Measurements from ENCODE around the gene ZNF226. TPM values are rescaled to one million over a fixed set of nuclear protein-coding genes. Genes with fewer than 3 reads are reported as not detected.
"Not testable (repeated sequence)": the region's sequence is repeated elsewhere in the genome, so short reads cannot be mapped to it uniquely, and the experiment has no call there.

Gene ZNF226
- total RNA-seq, 1 experiment from 2014 or later: 21.4 TPM

- ChIA-PET POLR2A (ENCODE audit: low non-redundant PET) (interaction anchor here (0.6 to 0.7 kb wide), 2 partner anchors 134 to 293 kb away, joined by 5 to 10 read pairs; no protein-coding TSS in a partner anchor), CTCF (interaction anchor here (0.7 to 0.8 kb wide), 4 partner anchors 23 to 594 kb away, joined by 3 to 10 read pairs (median 5); no protein-coding TSS in a partner anchor)
- no peaks in the 10 kb centered on the region for H3K27me3 ChIP-seq (replicated peaks; ENCODE audit: insufficient read depth, low read depth, low read length, poor library complexity)
- TF ChIP-seq, protein P1, sequence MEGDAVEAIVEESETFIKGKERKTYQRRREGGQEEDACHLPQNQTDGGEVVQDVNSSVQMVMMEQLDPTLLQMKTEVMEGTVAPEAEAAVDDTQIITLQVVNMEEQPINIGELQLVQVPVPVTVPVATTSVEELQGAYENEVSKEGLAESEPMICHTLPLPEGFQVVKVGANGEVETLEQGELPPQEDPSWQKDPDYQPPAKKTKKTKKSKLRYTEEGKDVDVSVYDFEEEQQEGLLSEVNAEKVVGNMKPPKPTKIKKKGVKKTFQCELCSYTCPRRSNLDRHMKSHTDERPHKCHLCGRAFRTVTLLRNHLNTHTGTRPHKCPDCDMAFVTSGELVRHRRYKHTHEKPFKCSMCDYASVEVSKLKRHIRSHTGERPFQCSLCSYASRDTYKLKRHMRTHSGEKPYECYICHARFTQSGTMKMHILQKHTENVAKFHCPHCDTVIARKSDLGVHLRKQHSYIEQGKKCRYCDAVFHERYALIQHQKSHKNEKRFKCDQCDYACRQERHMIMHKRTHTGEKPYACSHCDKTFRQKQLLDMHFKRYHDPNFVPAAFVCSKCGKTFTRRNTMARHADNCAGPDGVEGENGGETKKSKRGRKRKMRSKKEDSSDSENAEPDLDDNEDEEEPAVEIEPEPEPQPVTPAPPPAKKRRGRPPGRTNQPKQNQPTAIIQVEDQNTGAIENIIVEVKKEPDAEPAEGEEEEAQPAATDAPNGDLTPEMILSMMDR (conservative IDR thresholded peaks at IDR 0.05; ENCODE audit: low read depth, low read length): no peak
- no peak for TF ChIP-seq EZH2 (IDR thresholded peaks at IDR 0.05; ENCODE audit: borderline replicate concordance, low read depth, low read length, poor library complexity, severe bottlenecking)
- peak within 1 kb of the TSS; percentile 85 for H3K4me3 ChIP-seq (ENCODE audit: low read depth, low read length, poor library complexity, severe bottlenecking)
- H3K36me3 ChIP-seq (ENCODE audit: insufficient read depth, low read length, poor library complexity, severe bottlenecking): peaks cover 28% of the 10 kb centered on the region
- H3K27ac ChIP-seq (ENCODE audit: low read depth, low read length, poor library complexity, severe bottlenecking): peak within 1 kb of the TSS; percentile 80
- intact Hi-C loops (cut with micrococcal nuclease; ENCODE audit: unreplicated experiment): no loop called here
- no TSS peak for BruUV-seq (replicated peaks)
- no peaks in the 10 kb centered on the region for H3K4me1 ChIP-seq (ENCODE audit: insufficient read depth, low read length, poor library complexity, severe bottlenecking)
- H3K9me3 ChIP-seq (ENCODE audit: low read depth, low read length, poor library complexity, severe bottlenecking): peaks cover 11% of the 10 kb centered on the region
- peak; percentile 95 for DNase-seq (ENCODE audit: low spot score)
Measured at GRCh38 chr19:44212250-44212865, 47.5 kb downstream of the ZNF226 start, which contains the start of gene ZNF227. ZNF227 (plus strand) TSS chr19:44212532; CDS start chr19:44217793, 5,261 bp downstream.

DNA sequence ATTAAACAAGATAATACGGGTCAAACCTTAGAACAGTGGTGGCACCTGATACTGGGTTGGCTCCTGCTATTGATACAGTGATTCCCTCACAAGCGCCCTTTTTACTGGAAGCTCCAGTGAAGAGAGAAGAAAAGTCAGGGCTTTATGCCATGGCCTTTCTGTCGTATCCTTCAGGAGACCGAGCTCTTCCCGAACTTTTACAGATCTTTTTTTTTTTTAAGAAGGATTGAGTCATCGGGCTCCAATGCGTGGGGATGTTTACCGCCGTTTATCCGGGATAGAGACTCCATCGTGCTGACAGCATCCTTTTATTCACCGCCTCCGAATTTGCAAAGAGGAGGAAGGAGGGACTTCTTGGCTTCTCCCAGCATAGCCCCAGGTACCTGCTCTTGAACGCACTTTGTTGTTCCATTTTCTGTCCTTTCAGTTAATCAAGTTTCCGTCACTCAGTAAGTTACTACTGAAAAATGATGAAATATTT is 48.0 kb downstream of the ZNF226 start:
- BruUV-seq (replicated peaks): TSS peak; percentile 63
- TF ChIP-seq EZH2 (IDR thresholded peaks at IDR 0.05; ENCODE audit: borderline replicate concordance, low read depth, low read length, poor library complexity, severe bottlenecking): no peak
- TF ChIP-seq, protein P1 (conservative IDR thresholded peaks at IDR 0.05; ENCODE audit: low read depth, low read length): no peak
- DNase-seq (ENCODE audit: low spot score): peak; percentile 30
- intact Hi-C loops (cut with micrococcal nuclease; ENCODE audit: unreplicated experiment): no loop called here
- H3K4me1 ChIP-seq (ENCODE audit: insufficient read depth, low read length, poor library complexity, severe bottlenecking): no peaks in the 10 kb centered on the region
- peak overlapping the region; percentile 80 for H3K27ac ChIP-seq (ENCODE audit: low read depth, low read length, poor library complexity, severe bottlenecking)
- H3K9me3 ChIP-seq (ENCODE audit: low read depth, low read length, poor library complexity, severe bottlenecking): peaks cover 11% of the 10 kb centered on the region
- no peaks in the 10 kb centered on the region for H3K27me3 ChIP-seq (replicated peaks; ENCODE audit: insufficient read depth, low read depth, low read length, poor library complexity)
- ChIA-PET CTCF (interaction anchor here (0.7 to 0.8 kb wide), 3 partner anchors 300 to 593 kb away, joined by 3 to 6 read pairs (median 4); no protein-coding TSS in a partner anchor), POLR2A (ENCODE audit: low non-redundant PET) (interaction anchor here (0.6 kb wide), 1 partner anchor 133 kb away, joined by 5 read pairs; no protein-coding TSS in a partner anchor)
- H3K4me3 ChIP-seq (ENCODE audit: low read depth, low read length, poor library complexity, severe bottlenecking): peak overlapping the region; percentile 85
- H3K36me3 ChIP-seq (ENCODE audit: insufficient read depth, low read length, poor library complexity, severe bottlenecking): peaks cover 33% of the 10 kb centered on the region

GRCh38 chr19:44219926-44220325 is 55.0 kb downstream of the ZNF226 start:
- BruUV-seq (replicated peaks): not testable (repeated sequence)

GRCh38 chr19:44220761-44221160 is 55.9 kb downstream of the ZNF226 start:
- not testable (repeated sequence) for BruUV-seq (replicated peaks)

More at GRCh38 chr19:44219926-44220325, 55.0 kb downstream of the ZNF226 start:
- CTCF ChIA-PET; DNase-seq (ENCODE audit: low spot score); POLR2A ChIA-PET (ENCODE audit: low non-redundant PET); H3K4me1 ChIP-seq (ENCODE audit: insufficient read depth, low read length, poor library complexity, severe bottlenecking); H3K9me3 ChIP-seq (ENCODE audit: low read depth, low read length, poor library complexity, severe bottlenecking); intact Hi-C loops (cut with micrococcal nuclease; ENCODE audit: unreplicated experiment); H3K4me3 ChIP-seq (ENCODE audit: low read depth, low read length, poor library complexity, severe bottlenecking); H3K27me3 ChIP-seq (replicated peaks; ENCODE audit: insufficient read depth, low read depth, low read length, poor library complexity); H3K27ac ChIP-seq (ENCODE audit: low read depth, low read length, poor library complexity, severe bottlenecking): not testable (repeated sequence)
- peaks cover 29% of the 10 kb centered on the region for H3K36me3 ChIP-seq (ENCODE audit: insufficient read depth, low read length, poor library complexity, severe bottlenecking)

DNA sequence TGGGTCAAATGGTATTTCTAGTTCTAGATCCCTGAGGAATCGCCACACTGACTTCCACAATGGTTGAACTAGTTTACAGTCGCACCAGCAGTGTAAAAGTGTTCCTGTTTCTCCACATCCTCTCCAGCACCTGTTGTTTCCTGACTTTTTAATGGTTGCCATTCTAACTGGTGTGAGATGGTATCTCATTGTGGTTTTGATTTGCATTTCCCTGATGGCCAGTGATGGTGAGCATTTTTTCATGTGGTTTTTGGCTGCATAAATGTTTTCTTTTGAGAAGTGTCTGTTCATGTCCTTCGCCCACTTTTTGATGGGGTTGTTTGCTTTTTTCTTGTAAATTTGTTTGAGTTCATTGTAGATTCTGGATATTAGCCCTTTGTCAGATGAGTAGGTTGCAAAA is 56.4 kb downstream of the ZNF226 start:
- H3K4me1 ChIP-seq (ENCODE audit: insufficient read depth, low read length, poor library complexity, severe bottlenecking); H3K27me3 ChIP-seq (replicated peaks; ENCODE audit: insufficient read depth, low read depth, low read length, poor library complexity); H3K9me3 ChIP-seq (ENCODE audit: low read depth, low read length, poor library complexity, severe bottlenecking); H3K27ac ChIP-seq (ENCODE audit: low read depth, low read length, poor library complexity, severe bottlenecking); DNase-seq (ENCODE audit: low spot score); BruUV-seq (replicated peaks); intact Hi-C loops (cut with micrococcal nuclease; ENCODE audit: unreplicated experiment); H3K4me3 ChIP-seq (ENCODE audit: low read depth, low read length, poor library complexity, severe bottlenecking); POLR2A ChIA-PET (ENCODE audit: low non-redundant PET); CTCF ChIA-PET: not testable (repeated sequence)
- H3K36me3 ChIP-seq (ENCODE audit: insufficient read depth, low read length, poor library complexity, severe bottlenecking): peaks cover 20% of the 10 kb centered on the region

More at GRCh38 chr19:44220761-44221160, 55.9 kb downstream of the ZNF226 start:
- intact Hi-C loops (cut with micrococcal nuclease; ENCODE audit: unreplicated experiment); DNase-seq (ENCODE audit: low spot score); H3K27me3 ChIP-seq (replicated peaks; ENCODE audit: insufficient read depth, low read depth, low read length, poor library complexity); H3K9me3 ChIP-seq (ENCODE audit: low read depth, low read length, poor library complexity, severe bottlenecking); CTCF ChIA-PET; POLR2A ChIA-PET (ENCODE audit: low non-redundant PET); H3K4me1 ChIP-seq (ENCODE audit: insufficient read depth, low read length, poor library complexity, severe bottlenecking); H3K27ac ChIP-seq (ENCODE audit: low read depth, low read length, poor library complexity, severe bottlenecking); H3K4me3 ChIP-seq (ENCODE audit: low read depth, low read length, poor library complexity, severe bottlenecking): not testable (repeated sequence)
- H3K36me3 ChIP-seq (ENCODE audit: insufficient read depth, low read length, poor library complexity, severe bottlenecking): peaks cover 25% of the 10 kb centered on the region

Data from A673 (cell line).